HFFc6 (cell line): ENCODE results near the gene TOX2. TPM values are rescaled to one million over a fixed set of nuclear protein-coding genes. Genes with fewer than 3 reads are reported as not detected.

ENCODE experiments used
- DNase-seq: peaks from one replicate; pipeline ENCODE4 v3.0.0-alpha.2; 2018
- H3K27ac Mint-ChIP-seq: 2 replicates; pipeline ENCODE4 v1.8.0; 2020; ENCODE audit warnings: mild to moderate bottlenecking, mixed read lengths
- H3K27me3 Mint-ChIP-seq: 2 replicates; pipeline ENCODE4 v1.8.0; 2021; ENCODE audit warnings: mild to moderate bottlenecking, moderate library complexity, mixed read lengths; ENCODE audit not compliant: insufficient read depth
- H3K36me3 Mint-ChIP-seq: 2 replicates; pipeline ENCODE4 v1.8.0; 2021; ENCODE audit warnings: low read depth, mixed read lengths
- H3K4me1 Mint-ChIP-seq: 2 replicates; pipeline ENCODE4 v1.8.0; 2020; ENCODE audit warnings: low read depth, mixed read lengths
- H3K4me3 Mint-ChIP-seq: 2 replicates; pipeline ENCODE4 v1.8.0; 2020; ENCODE audit warnings: mild to moderate bottlenecking, moderate library complexity, mixed read lengths
- H3K9me3 Mint-ChIP-seq: 2 replicates; pipeline ENCODE4 v1.8.0; 2020; ENCODE audit warnings: mild to moderate bottlenecking, mixed read lengths
- long read RNA-seq: library from polyadenylated mRNA; unstranded; transcript quantifications from one replicate; pipeline ENCODE4 v2.0.0, GENCODE V29; 2019
- total RNA-seq, 6 experiments: library from RNA; stranded (reverse); fragmentation: NEBNext Ultra II Directional; extraction: Animal tissue kit (Norgen Biotek cat#: 25700); gene quantifications; 2 replicates in 1 of 6; 3 replicates in 5 of 6; pipeline ENCODE4 v1.2.3, GENCODE V29; 2021
- TF ChIP-seq, protein P1 (sequence below): fragments of 200-600 bp; sonication (generic); IDR thresholded peaks from 2 replicates; pipeline ENCODE4 v1.5.0; 2021; ENCODE audit warnings: antibody characterized with exemption, mild to moderate bottlenecking

The TOX2 gene, protein sequence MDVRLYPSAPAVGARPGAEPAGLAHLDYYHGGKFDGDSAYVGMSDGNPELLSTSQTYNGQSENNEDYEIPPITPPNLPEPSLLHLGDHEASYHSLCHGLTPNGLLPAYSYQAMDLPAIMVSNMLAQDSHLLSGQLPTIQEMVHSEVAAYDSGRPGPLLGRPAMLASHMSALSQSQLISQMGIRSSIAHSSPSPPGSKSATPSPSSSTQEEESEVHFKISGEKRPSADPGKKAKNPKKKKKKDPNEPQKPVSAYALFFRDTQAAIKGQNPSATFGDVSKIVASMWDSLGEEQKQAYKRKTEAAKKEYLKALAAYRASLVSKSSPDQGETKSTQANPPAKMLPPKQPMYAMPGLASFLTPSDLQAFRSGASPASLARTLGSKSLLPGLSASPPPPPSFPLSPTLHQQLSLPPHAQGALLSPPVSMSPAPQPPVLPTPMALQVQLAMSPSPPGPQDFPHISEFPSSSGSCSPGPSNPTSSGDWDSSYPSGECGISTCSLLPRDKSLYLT
- 10 to 100 TPM; 46.1 to 68.2 (median 60.2) TPM for total RNA-seq
- long read RNA-seq, partial matches to known transcripts, result 3 of 7 reads
- long read RNA-seq, other reads (novel, unspliced or antisense), result 4 of 7 reads

DNA sequence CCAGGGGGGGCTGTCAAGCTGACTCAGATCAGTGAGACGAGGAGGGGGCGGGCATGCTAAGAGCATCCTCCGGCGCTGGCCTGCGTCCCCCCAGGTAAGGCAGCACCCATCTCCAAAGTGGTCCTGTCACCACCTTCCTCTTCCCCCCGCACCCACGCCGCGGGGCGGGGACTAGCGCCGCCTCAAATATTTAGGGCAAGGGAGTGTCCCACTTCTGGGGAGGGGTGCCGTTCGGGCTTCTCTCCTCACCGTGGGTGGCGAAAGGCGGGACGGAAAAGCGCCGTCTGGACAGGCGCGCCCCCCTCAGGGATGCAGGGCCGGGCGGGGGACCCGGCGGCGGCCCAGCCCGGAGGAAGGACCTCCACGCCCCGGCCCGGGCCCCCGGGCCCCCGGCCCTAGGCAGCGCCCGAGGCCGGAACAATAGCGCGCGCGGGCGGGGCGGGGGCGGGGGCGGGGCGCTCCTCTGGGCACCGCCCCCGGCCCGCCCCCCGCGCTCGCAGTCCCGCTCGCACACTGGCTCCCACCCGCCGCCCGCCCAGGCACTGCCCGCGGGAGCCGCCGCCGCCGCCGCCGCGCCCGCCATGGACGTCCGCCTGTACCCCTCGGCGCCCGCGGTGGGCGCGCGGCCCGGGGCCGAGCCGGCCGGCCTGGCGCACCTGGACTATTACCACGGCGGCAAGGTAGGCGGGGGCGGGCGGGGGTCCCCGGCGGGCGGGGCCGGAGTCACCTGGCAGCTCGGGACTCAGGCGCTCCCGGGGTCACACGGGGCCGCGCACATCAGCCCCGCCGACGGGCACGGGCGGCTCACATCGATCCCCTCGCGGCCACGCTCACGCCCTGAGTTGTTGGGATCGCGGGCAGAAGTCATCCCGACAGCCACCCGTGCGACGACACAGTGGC, at the start of gene TOX2:
TOX2 (plus strand) TSS at position 542 of the 900 bp plus-strand sequence; CDS start at position 582, 40 bp downstream.
- Mint-ChIP-seq H3K27me3 (peaks cover 2% of the 10 kb centered on the region), H3K9me3 (peaks cover 10% of the 10 kb centered on the region; the same call in 1 of the 2 replicates)
- peak; percentile 30 for DNase-seq

DNA sequence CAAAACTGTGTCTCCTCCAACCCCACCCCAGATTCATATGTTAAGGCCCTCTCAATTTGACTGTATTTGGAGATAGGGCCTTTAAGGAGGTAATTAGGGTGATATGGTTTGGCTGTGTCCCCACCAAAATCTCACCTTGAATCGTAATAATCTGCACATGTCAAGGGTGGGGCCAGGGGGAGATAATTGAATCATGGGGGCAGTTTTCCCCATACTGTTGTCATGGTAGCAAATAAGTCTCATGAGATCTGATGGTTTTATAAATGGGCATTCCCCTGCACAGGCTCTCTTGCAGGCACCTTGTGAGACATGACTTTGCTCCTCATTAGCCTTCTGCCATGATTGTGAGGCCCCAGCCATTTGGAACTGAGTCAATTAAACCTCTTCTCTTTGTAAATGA, 46.6 kb upstream of the TOX2 start:
- no peaks in the 10 kb centered on the region for H3K36me3 Mint-ChIP-seq
- no peaks in the 10 kb centered on the region for H3K9me3 Mint-ChIP-seq
- H3K4me3 Mint-ChIP-seq, result no peak overlapping the region
- peaks cover 29% of the 10 kb centered on the region for H3K4me1 Mint-ChIP-seq
- peaks cover 6% of the 10 kb centered on the region for H3K27me3 Mint-ChIP-seq
- TF ChIP-seq, protein P1, sequence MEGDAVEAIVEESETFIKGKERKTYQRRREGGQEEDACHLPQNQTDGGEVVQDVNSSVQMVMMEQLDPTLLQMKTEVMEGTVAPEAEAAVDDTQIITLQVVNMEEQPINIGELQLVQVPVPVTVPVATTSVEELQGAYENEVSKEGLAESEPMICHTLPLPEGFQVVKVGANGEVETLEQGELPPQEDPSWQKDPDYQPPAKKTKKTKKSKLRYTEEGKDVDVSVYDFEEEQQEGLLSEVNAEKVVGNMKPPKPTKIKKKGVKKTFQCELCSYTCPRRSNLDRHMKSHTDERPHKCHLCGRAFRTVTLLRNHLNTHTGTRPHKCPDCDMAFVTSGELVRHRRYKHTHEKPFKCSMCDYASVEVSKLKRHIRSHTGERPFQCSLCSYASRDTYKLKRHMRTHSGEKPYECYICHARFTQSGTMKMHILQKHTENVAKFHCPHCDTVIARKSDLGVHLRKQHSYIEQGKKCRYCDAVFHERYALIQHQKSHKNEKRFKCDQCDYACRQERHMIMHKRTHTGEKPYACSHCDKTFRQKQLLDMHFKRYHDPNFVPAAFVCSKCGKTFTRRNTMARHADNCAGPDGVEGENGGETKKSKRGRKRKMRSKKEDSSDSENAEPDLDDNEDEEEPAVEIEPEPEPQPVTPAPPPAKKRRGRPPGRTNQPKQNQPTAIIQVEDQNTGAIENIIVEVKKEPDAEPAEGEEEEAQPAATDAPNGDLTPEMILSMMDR, result no peak
- no peak overlapping the region for H3K27ac Mint-ChIP-seq
- no peak for DNase-seq

More for the DNA sequence above, at the start of gene TOX2:
- Mint-ChIP-seq H3K27ac (peak within 1 kb of the TSS; percentile 93), H3K36me3 (peaks cover 9% of the 10 kb centered on the region), H3K4me1 (peaks cover 57% of the 10 kb centered on the region), H3K4me3 (peak within 1 kb of the TSS; percentile 96)
- TF ChIP-seq, protein P1, result peak; percentile 17; the same call in 1 of the 2 replicates

DNA sequence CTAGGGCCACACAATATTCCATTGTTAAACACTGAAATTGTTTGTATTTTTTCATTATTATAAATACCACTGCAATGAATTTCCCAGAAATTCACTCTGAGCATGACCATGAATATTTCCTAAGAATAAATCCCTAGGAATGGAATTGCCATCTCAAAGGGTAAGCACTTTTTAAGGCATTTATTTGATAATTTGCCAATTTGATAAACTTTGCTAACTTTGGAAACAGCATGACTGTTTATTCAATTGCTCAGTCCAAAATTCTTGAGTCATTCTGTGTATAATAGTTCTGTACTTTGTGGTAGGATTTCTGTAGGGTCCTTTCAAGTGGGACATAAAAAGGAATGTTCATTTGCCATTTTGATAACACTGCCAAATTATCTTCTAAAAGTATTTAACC, 44.2 kb upstream of the TOX2 start:
- Mint-ChIP-seq H3K27me3 (peaks cover 7% of the 10 kb centered on the region), H3K4me1 (peaks cover 19% of the 10 kb centered on the region), H3K27ac (no peak overlapping the region), H3K9me3 (no peaks in the 10 kb centered on the region), H3K4me3 (no peak overlapping the region), H3K36me3 (no peaks in the 10 kb centered on the region)
- no peak for DNase-seq
- TF ChIP-seq, protein P1, result no peak

DNA sequence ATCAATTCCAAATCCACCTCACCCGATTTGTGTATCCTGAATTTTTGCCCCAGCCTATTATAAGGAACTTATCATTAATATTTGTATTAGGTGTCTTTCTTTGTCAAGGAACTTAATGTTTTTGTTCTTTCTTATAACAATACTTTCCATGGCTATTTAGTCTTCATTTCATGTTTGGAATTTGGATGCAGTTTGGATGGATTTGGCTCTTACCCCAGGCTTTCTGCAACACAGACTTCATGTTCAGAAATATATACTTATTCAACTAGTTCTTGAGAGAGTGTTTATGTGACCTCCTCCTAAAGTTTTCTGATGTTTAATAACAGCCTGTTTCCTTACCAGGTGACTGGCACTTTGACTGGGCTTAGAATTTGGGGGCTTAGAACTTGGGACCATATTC, 35.9 kb upstream of the TOX2 start:
- no peak overlapping the region for H3K27ac Mint-ChIP-seq
- TF ChIP-seq, protein P1, result no peak
- no peaks in the 10 kb centered on the region for H3K9me3 Mint-ChIP-seq
- no peaks in the 10 kb centered on the region for H3K4me1 Mint-ChIP-seq
- no peak overlapping the region for H3K4me3 Mint-ChIP-seq
- no peak for DNase-seq
- H3K36me3 Mint-ChIP-seq, result no peaks in the 10 kb centered on the region
- H3K27me3 Mint-ChIP-seq, result no peaks in the 10 kb centered on the region; the same call in none of the 2 replicates

DNA sequence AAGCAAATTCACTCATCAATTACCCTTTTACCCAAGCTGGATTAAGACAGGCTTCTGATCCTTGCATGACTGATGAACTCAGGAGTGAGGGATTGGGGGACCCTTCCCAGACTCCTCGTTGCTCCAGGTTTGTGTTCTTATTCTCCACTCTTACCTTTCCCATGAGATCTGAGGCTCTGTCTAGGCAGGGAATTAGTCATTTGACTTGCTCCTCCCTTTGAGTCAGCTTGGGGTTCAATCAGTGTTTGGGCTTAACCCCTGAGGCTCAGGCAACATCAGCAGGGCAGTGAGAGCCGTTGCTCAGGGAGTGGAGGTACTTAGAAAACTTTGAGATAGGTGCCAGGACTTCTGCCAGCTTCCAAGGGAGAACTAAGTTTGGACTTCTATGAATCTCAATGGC, 20.7 kb upstream of the TOX2 start:
- H3K27me3 Mint-ChIP-seq, result no peaks in the 10 kb centered on the region
- peak overlapping the region; percentile 11; the same call in 1 of the 2 replicates for H3K27ac Mint-ChIP-seq
- TF ChIP-seq, protein P1, result no peak
- H3K4me3 Mint-ChIP-seq, result no peak overlapping the region
- peak; percentile 17 for DNase-seq
- H3K36me3 Mint-ChIP-seq, result peaks cover 13% of the 10 kb centered on the region; the same call in 1 of the 2 replicates
- H3K9me3 Mint-ChIP-seq, result peaks cover 9% of the 10 kb centered on the region; the same call in 1 of the 2 replicates
- peaks cover 29% of the 10 kb centered on the region for H3K4me1 Mint-ChIP-seq
